Measurements from ENCODE around the gene YPEL3. TPM values are rescaled to one million over a fixed set of nuclear protein-coding genes. Genes with fewer than 3 reads are reported as not detected.
A peak's percentile ranks its signal among the peaks of the same experiment; 100 is the strongest.

Gene YPEL3
- total RNA-seq, 1 donor from 2014 or later: 23.6 TPM

- no peak for DNase-seq (ENCODE audit: low spot score)
These were observed 5.2 kb downstream of the YPEL3 start for GRCh38 chr16:30090610-30091331.

- DNase-seq (ENCODE audit: low spot score): no peak
These were observed 7.0 kb downstream of the YPEL3 start for GRCh38 chr16:30088832-30089624.

DNA sequence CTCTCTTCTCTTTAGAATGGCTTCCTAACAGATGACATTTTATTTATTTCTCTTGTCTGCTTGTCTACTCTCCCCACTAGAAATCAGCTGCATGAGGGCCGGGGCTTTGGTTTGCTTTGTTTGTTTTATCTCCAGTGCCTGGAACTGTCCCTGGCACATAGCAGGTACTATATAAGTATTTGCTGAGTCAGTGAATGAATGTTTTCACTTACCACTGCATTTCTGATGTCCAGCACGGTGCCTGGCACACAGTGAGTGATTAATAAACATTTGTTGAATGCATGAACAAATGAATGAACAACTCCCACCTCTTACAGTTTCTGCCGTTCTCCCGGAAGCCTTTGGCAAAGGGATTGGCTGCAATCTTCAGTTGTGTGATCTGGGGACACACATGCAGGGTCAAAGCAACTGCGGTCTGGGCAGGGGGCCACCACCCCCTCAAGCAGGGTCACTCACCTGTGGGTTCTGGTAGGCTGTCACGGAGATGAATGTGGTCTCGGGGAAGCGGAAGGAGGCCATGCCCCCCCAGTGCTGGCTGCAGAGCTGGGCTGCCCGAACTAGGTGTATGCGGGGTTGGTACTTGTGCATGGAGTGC, 7.7 kb downstream of the YPEL3 start:
- no peak for DNase-seq (ENCODE audit: low spot score)

- no peak for DNase-seq (ENCODE audit: low spot score)
These were observed 8.7 kb downstream of the YPEL3 start for GRCh38 chr16:30087181-30087898.

GRCh38 chr16:30086291-30087140, 9.5 kb downstream of the YPEL3 start:
- DNase-seq (ENCODE audit: low spot score): no peak

- DNase-seq (ENCODE audit: low spot score): no peak
These were observed 10.2 kb downstream of the YPEL3 start for GRCh38 chr16:30085820-30086219.

DNA sequence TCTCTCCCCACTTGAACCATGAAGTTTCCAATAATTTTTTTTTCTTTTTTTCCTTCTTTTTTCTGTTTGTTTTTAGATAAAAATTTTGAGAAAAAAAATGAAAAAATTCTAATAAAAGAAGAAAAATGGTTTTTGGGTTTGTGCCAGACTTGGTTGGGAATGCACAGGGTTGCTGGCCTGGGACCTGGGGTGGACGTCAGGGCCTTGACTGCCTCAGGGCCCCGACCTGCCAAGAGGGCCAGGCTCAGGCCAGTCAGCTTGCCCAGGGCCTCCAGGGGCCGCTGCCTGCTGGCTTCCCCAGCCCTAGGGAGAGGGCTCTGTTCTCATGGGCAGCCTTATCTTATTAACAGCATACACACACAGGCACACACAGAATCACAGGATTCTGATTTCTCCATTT, 10.8 kb downstream of the YPEL3 start:
- DNase-seq (ENCODE audit: low spot score): no peak

DNA sequence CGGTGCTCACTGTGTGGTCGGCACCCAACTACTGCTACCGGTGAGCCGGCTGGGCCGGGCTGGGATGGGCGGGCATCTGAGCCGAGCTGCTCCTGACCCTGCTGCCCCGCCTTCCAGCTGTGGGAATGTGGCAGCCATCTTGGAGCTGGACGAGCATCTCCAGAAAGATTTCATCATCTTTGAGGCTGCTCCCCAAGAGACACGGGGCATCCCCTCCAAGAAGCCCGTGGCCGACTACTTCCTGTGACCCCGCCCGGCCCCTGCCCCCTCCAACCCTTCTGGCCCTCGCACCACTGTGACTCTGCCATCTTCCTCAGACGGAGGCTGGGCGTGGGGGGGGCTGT, 11.2 kb downstream of the YPEL3 start:
- no peak for DNase-seq (ENCODE audit: low spot score)

GRCh38 chr16:30084096-30084815, 11.8 kb downstream of the YPEL3 start:
- no peak for DNase-seq (ENCODE audit: low spot score)

DNA sequence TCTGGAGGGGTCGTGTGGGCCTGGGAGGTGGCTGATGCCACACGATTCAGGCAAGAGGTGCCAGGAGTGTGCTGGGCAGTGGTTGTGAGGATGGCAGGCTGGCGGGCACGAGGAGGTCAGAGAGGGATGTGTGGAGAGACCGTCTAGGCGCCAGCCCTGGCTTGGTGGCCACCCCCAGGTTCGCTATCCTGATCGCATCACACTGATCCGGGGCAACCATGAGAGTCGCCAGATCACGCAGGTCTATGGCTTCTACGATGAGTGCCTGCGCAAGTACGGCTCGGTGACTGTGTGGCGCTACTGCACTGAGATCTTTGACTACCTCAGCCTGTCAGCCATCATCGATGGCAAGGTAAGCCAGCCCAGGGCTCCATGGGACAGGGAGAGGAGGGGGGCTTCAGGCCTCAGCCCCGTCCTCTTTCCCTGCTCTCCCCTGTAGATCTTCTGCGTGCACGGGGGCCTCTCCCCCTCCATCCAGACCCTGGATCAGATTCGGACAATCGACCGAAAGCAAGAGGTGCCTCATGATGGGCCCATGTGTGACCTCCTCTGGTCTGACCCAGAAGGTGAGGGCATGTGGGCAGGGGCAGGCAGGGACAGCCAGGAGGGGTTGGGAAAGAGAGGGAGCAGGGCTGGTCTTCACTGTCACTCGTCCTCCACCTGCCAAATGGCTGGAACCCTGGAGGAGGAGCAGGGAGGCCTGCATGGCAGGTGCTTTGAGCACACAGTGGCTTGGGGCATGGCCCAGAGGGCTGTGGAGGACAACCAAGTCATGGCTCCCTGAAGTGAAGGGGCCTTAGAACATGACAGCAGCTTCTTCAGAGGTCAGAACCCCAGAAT, 12.6 kb downstream of the YPEL3 start:
- DNase-seq (ENCODE audit: low spot score): no peak

DNA sequence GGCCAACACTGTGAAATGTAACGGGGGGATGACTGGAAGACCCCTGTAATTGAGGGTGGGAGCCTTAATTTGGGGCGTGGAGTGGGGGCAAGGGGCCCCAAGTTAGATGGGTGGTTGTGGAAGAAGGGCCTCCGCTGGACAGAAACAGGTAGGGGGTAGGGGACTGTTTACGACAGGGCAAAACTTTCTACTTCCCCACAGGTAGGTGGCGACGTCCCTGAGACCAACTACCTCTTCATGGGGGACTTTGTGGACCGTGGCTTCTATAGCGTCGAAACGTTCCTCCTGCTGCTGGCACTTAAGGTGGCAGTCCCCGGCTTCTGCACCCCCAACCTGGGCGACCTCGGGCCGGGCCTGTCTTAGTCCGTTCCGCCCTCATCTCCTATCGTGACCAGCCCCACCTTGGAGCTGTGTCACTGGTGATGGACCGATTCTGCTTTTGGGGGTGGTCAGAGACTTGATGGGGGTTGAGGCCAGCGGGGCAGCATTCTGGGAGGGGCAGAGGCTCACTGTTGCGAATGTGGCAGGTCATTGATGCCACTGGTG, 13.4 kb downstream of the YPEL3 start:
- no peak for DNase-seq (ENCODE audit: low spot score)

DNA sequence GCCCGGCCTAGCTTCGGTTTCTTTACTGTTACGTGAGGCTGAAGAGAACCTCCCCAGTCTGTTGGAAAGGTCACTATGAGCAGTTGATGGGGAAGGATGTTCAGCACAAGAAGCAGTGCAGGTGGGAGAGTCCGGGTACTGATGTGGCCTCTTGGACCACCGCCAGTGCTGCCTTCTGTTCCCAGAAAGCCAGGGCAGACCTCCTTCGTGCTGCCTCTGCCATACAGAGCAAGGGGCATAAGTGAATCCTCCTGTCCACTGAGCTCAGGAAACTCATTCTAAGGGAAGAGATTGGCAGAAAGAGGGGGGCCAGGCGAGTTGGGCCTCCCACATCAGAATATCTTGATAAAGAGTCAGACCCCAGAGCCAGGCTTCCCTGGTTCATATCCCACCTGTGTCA, 16.5 kb downstream of the YPEL3 start:
- no peak for DNase-seq (ENCODE audit: low spot score)

DNA sequence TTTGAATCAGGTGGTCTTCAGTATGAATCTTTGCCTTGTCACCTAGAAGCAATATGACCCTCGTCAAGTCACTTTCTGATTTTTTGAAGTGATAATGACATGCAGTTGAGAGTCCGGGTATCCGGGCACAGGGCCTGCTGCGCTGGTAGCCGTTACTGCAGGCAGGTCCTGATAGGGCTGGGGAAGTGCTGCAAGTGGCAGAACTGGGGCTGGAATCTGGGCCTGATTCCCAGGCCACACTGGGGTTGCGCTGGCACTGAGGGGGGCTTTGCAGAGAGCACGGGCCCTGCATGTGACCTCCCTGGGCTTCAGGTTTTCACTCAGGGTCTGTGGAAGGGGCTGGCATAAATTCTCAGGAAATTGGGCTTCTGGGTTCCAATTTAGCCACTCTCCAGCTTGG, 17.3 kb downstream of the YPEL3 start:
- no peak for DNase-seq (ENCODE audit: low spot score)

GRCh38 chr16:30077656-30078055, 18.4 kb downstream of the YPEL3 start:
- DNase-seq (ENCODE audit: low spot score): no peak

GRCh38 chr16:30076276-30076791, 19.7 kb downstream of the YPEL3 start:
- no peak for DNase-seq (ENCODE audit: low spot score)

- DNase-seq (ENCODE audit: low spot score): peak; percentile 92
These were observed 20.3 kb downstream of the YPEL3 start, which contains the start of gene PPP4C for GRCh38 chr16:30075503-30076275. TSS of gene PPP4C (plus strand) at chr16:30075994. CDS start at chr16:30076378, 384 bp downstream.

- no peak for DNase-seq (ENCODE audit: low spot score)
These were observed 25.5 kb downstream of the YPEL3 start for GRCh38 chr16:30070490-30070889.
